ENCODE results near the gene OSTN.

OSTN gene

DNA sequence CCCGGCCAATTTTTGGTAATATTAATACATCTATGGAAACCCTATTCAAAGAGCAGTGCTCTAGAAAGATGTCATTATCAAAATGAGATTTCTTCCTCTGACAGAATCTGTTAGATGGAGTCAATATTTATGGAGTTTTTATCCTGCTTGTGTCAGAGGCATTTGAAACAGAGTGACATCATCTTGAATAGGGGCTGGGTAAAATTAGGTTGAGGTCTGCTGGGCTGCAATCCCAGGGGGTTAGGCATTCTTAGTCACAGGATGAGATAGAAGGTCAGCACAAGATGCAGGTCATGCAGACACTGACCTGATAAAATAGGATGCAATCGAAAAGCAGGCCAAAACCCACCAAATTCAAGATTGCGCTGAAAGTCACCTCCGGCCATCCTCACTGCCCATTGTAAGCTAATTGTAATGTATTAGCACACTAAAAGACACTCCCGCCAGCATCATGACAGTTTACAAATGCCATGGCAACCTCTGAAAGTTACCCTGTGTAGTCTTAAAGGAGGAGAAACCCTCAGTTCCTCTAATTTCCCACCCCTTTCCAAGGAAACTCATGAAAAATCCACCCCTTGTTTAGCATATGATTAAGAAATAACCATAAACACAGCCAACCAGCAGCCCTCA is 102.9 kb downstream of the OSTN start:
- peaks cover 49% of the 10 kb centered on the region for H3K4me1 ChIP-seq (ENCODE audit: low read depth, poor library complexity, severe bottlenecking)
- no peak overlapping the region; the same call in 1 of the 2 replicates for H3K4me2 ChIP-seq
- no peaks in the 10 kb centered on the region for H4K20me1 ChIP-seq (ENCODE audit: insufficient read depth)
- no peak overlapping the region for H3K27ac ChIP-seq
- TF ChIP-seq CTCF (conservative IDR thresholded peaks at IDR 0.05; ENCODE audit: low read depth, low read length): no peak
- no peak overlapping the region for H2AFZ ChIP-seq (ENCODE audit: low read depth)
- no peaks in the 10 kb centered on the region for H3K79me2 ChIP-seq (ENCODE audit: insufficient read depth, low read depth)
- H3K9ac ChIP-seq: no peak overlapping the region
- no peaks in the 10 kb centered on the region for H3K27me3 ChIP-seq (ENCODE audit: insufficient read depth, low read depth)
- H3K4me3 ChIP-seq (IDR thresholded peaks at IDR 0.05; ENCODE audit: insufficient read depth, low read depth, low read length): no peak overlapping the region
- H3K36me3 ChIP-seq (ENCODE audit: insufficient read depth): no peaks in the 10 kb centered on the region

GRCh38 chr3:191302451-191302850 is 103.4 kb downstream of the OSTN start:
- H2AFZ ChIP-seq (ENCODE audit: low read depth): no peak overlapping the region
- no peak for TF ChIP-seq CTCF (conservative IDR thresholded peaks at IDR 0.05; ENCODE audit: low read depth, low read length)

GRCh38 chr3:191303596-191303995 is 104.6 kb downstream of the OSTN start:
- Histone ChIP-seq H3K4me3 (IDR thresholded peaks at IDR 0.05; ENCODE audit: insufficient read depth, low read depth, low read length) (no peak overlapping the region), H3K4me2 (no peak overlapping the region), H3K27ac (no peak overlapping the region), H3K79me2 (ENCODE audit: insufficient read depth, low read depth) (no peaks in the 10 kb centered on the region), H3K9ac (no peak overlapping the region), H2AFZ (ENCODE audit: low read depth) (no peak overlapping the region), H4K20me1 (ENCODE audit: insufficient read depth) (no peaks in the 10 kb centered on the region), H3K4me1 (ENCODE audit: low read depth, poor library complexity, severe bottlenecking) (peaks cover 33% of the 10 kb centered on the region), H3K36me3 (ENCODE audit: insufficient read depth) (no peaks in the 10 kb centered on the region), H3K27me3 (ENCODE audit: insufficient read depth, low read depth) (no peaks in the 10 kb centered on the region)
- TF ChIP-seq CTCF (conservative IDR thresholded peaks at IDR 0.05; ENCODE audit: low read depth, low read length): no peak

More at GRCh38 chr3:191302451-191302850, 103.4 kb downstream of the OSTN start:
- no peak overlapping the region for H3K4me2 ChIP-seq
- peaks cover 43% of the 10 kb centered on the region for H3K4me1 ChIP-seq (ENCODE audit: low read depth, poor library complexity, severe bottlenecking)
- no peak overlapping the region for H3K9ac ChIP-seq
- no peaks in the 10 kb centered on the region for H4K20me1 ChIP-seq (ENCODE audit: insufficient read depth)
- no peaks in the 10 kb centered on the region for H3K36me3 ChIP-seq (ENCODE audit: insufficient read depth)
- H3K4me3 ChIP-seq (IDR thresholded peaks at IDR 0.05; ENCODE audit: insufficient read depth, low read depth, low read length): no peak overlapping the region
- no peak overlapping the region for H3K27ac ChIP-seq
- no peaks in the 10 kb centered on the region for H3K27me3 ChIP-seq (ENCODE audit: insufficient read depth, low read depth)
- no peaks in the 10 kb centered on the region for H3K79me2 ChIP-seq (ENCODE audit: insufficient read depth, low read depth)

DNA sequence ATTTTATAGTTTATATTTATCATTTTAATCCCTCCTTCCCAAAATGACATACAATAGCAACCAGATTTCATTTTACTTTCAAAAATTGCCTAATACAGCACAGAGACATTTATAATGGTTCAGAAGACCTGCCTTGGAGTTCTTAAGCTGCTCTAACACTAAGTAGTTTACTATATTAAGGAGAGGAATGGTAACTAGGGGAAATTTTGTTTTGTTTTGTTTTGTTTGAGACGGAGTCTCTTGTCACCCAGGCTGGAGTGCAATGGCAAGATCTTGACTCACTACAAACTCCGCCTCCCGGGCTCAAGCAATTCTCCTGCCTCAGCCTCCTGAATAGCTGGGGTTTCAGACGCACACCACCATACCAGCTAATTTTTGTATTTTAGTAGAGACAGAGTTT is 107.4 kb downstream of the OSTN start:
- no peaks in the 10 kb centered on the region for H3K79me2 ChIP-seq (ENCODE audit: insufficient read depth, low read depth)
- H3K27ac ChIP-seq: no peak overlapping the region
- H2AFZ ChIP-seq (ENCODE audit: low read depth): no peak overlapping the region
- H3K27me3 ChIP-seq (ENCODE audit: insufficient read depth, low read depth): no peaks in the 10 kb centered on the region
- no peaks in the 10 kb centered on the region for H4K20me1 ChIP-seq (ENCODE audit: insufficient read depth)
- no peak overlapping the region for H3K4me3 ChIP-seq (IDR thresholded peaks at IDR 0.05; ENCODE audit: insufficient read depth, low read depth, low read length)
- H3K36me3 ChIP-seq (ENCODE audit: insufficient read depth): no peaks in the 10 kb centered on the region
- H3K4me1 ChIP-seq (ENCODE audit: low read depth, poor library complexity, severe bottlenecking): peaks cover 5% of the 10 kb centered on the region
- TF ChIP-seq CTCF (conservative IDR thresholded peaks at IDR 0.05; ENCODE audit: low read depth, low read length): no peak
- no peak overlapping the region for H3K4me2 ChIP-seq
- no peak overlapping the region for H3K9ac ChIP-seq

All from KMS-11 (cell line).